Measurements from ENCODE around the gene PRRC2C. TPM values are rescaled to one million over a fixed set of nuclear protein-coding genes. Genes with fewer than 3 reads are reported as not detected.

The PRRC2C gene
- total and polyA plus RNA-seq, 2 of the 4 experiments (the other 2 are of a cell fraction): 54.0 to 58.3 TPM

DNA sequence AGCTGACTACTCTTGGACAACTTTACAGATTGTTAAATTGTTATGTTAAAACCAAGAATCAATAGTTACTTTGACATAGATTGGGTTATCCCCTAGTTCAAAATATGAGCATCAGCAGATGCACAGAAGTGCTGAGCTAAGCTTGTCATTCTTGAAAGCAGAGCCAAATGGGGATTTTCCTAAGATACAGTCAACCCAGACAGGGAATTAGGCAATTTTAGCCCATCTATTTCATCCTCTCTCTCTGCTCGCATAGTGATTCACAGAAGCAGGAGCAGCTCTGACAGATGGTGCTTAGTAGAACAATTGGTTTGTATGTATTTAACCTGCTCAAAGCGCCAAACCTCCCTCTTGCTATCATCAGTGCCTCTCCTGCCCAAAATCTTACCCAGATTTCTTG lies 27.9 kb upstream of the PRRC2C start:
- Histone ChIP-seq H3K14ac (replicated peaks; ENCODE audit: low read depth, low read length) (no peak overlapping the region), H3K18ac (ENCODE audit: low read depth, low read length) (no peak overlapping the region), H3K9me3 (ENCODE audit: control insufficient read depth, insufficient read depth, low read length) (no peaks in the 10 kb centered on the region; the same call in 1 of the 2 replicates), H4K8ac (ENCODE audit: low read depth in 2 of 2, low read length in 2 of 2) (no peak overlapping the region), H3K9ac (ENCODE audit: low read depth, low read length) (no peak overlapping the region), H2BK15ac (ENCODE audit: low read depth, low read length) (no peak overlapping the region), H2BK20ac (ENCODE audit: low read depth, low read length) (no peak overlapping the region), H3K36me3 (ENCODE audit: control insufficient read depth, insufficient read depth, low read length) (no peaks in the 10 kb centered on the region), H3K9me1 (ENCODE audit: insufficient read depth, low read length) (no peaks in the 10 kb centered on the region), H3K27ac (ENCODE audit: insufficient read depth, low read length) (no peak overlapping the region), H3K4me2 (ENCODE audit: low read depth, low read length) (no peak overlapping the region), H2AFZ (replicated peaks; ENCODE audit: low read length, poor library complexity) (no peak overlapping the region), H2BK5ac (ENCODE audit: low read depth, low read length, poor library complexity, severe bottlenecking) (no peak overlapping the region), H3K23ac (ENCODE audit: low read depth, low read length) (no peak overlapping the region), H3K4ac (ENCODE audit: low read depth, low read length) (no peak overlapping the region), H3K4me1 (ENCODE audit: control insufficient read depth, insufficient read depth, low read length) (no peaks in the 10 kb centered on the region), H3K79me1 (ENCODE audit: low read depth in 1 of 2, low read length in 2 of 2) (no peaks in the 10 kb centered on the region), H2BK120ac (ENCODE audit: low read depth, low read length) (no peak overlapping the region), H3K4me3 (ENCODE audit: insufficient read depth, low read depth, low read length) (no peak overlapping the region), H2AK9ac (replicated peaks; ENCODE audit: low read depth, low read length, poor library complexity) (no peak overlapping the region), H3K56ac (ENCODE audit: extremely low read depth, insufficient read depth, low read length) (no peak overlapping the region), H3K27me3 (ENCODE audit: control insufficient read depth, insufficient read depth, low read length) (no peaks in the 10 kb centered on the region), H4K91ac (ENCODE audit: insufficient read depth, low read depth, low read length) (no peak overlapping the region), H2AK5ac (ENCODE audit: low read depth, low read length) (no peak overlapping the region), H4K20me1 (ENCODE audit: insufficient read depth, low read length) (no peaks in the 10 kb centered on the region), H4K5ac (ENCODE audit: low read depth, low read length) (no peak overlapping the region)
- intact Hi-C loops (cut with micrococcal nuclease): no loop called here
- DNase-seq (peak; percentile 60), ATAC-seq (ENCODE audit: low read depth) (no peak)
- POLR2A ChIA-PET (ENCODE audit: unreplicated experiment): no interaction called here
- in situ Hi-C loops (cut with MboI; ENCODE audit: low sequenced_read_pairs): no loop called here
- dilution Hi-C loops (cut with HindIII; ENCODE audit: low sequenced_read_pairs, unreplicated experiment): no loop called here
- TF ChIP-seq CHD1 (IDR thresholded peaks at IDR 0.05; ENCODE audit: low read depth, low read length): no peak
- TF ChIP-seq MAFK (IDR thresholded peaks at IDR 0.05; ENCODE audit: low read depth, low read length): peak; percentile 42; the same call in 1 of the 2 replicates
- WGBS, 2 experiments (ENCODE audit: extremely low coverage in 2 of 2, insufficient read length in 1 of 2): no CpG with 5 or more reads among the region's 2 CpGs
- CTCF ChIA-PET: no interaction called here
- BruUV-seq (replicated peaks): no TSS peak

All from IMR-90 (cell line).